GM18517 (cell line): Measurements from ENCODE around the gene CCR9.

Experiments
- ATAC-seq: cut with Tn5 transposase; IDR thresholded peaks from one replicate; pipeline ENCODE4 v1.9.1; 2021; ENCODE audit warnings: mild to moderate bottlenecking, moderate library complexity; ENCODE audit not compliant: unreplicated experiment

Gene CCR9

GRCh38 chr3:45907769-45908705 lies 21.7 kb downstream of the CCR9 start:
- ATAC-seq = no peak

DNA sequence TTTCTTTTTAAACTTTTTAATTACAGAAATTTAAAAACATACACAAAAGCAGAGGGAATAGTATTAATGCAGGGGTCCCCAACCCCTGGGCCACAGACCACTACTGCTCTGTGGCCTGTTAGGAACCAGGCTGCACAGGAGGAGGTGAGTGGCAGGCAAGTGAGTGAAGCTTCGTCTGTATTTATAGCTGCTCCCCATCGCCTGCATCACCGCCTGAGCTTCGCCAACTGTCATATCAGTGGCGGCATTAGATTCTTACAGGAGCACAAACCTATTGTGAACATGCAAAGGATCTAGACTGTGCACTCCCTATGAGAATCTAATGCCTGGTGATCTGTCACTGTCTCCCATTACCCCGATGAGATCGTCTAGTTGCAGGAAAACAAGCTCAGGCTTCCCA lies 22.4 kb downstream of the CCR9 start:
- ATAC-seq = no peak

DNA sequence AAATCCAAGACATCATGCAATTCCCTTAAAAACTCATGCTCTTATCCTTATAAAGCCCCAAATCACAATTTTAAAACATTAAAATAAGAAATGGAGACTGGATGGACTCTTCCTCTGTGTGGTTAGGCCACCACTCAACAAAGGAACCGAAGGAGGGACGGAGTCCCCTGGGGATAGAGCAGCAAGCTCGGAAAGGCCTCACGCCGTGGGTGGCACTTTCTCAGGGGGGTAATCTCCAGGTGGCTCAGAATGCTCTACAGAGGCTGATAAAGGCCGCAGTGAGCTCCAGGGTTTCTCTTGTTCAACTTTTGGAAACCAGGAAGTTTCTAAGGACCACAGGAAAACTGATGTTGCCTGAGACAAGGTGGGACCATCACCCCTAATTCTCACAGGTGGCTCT lies 23.2 kb downstream of the CCR9 start:
- ATAC-seq = no peak

- no peak for ATAC-seq
Measured at GRCh38 chr3:45910892-45911291, 24.5 kb downstream of the CCR9 start.

GRCh38 chr3:45911511-45912226 lies 25.3 kb downstream of the CCR9 start:
- no peak for ATAC-seq

GRCh38 chr3:45912435-45912834 lies 26.1 kb downstream of the CCR9 start:
- no peak for ATAC-seq

DNA sequence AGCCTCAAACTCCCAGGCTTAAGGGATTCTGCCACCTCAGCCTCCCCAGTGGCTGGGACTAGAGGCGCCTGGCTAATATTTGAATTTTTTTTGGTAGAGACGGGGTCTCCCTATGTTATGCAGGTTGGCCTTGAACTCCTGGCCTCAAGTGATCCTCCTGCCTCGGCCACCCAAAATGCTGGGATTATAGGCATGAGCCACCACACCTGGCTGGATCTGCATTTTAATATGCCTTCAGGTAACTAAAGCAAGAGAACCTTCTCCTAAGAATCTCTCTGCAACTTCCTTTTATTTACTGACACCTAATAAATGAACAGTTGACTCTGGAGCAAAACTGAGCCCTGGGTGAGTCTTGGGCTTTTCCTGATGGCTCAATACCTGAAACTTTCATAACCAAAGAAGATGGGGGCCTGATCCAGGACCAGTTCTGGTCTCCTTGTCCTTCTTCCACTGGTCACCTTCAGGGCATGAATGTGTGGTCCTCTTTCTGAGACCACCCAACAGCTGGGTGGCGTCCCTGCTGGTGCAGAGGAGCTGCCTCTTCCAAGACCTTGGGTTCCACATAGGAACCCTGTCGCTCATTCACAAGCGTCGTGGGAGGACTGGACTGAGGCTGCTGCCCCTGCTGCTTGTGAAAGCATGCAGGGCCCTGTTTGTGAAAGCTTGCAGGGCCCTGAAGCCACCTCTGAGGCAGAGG lies 28.2 kb downstream of the CCR9 start:
- ATAC-seq = no peak

- ATAC-seq = no peak
Measured at GRCh38 chr3:45915059-45915439, 28.7 kb downstream of the CCR9 start.

- peak; percentile 95 for ATAC-seq
Measured at GRCh38 chr3:45915518-45916231, 29.3 kb downstream of the CCR9 start.

DNA sequence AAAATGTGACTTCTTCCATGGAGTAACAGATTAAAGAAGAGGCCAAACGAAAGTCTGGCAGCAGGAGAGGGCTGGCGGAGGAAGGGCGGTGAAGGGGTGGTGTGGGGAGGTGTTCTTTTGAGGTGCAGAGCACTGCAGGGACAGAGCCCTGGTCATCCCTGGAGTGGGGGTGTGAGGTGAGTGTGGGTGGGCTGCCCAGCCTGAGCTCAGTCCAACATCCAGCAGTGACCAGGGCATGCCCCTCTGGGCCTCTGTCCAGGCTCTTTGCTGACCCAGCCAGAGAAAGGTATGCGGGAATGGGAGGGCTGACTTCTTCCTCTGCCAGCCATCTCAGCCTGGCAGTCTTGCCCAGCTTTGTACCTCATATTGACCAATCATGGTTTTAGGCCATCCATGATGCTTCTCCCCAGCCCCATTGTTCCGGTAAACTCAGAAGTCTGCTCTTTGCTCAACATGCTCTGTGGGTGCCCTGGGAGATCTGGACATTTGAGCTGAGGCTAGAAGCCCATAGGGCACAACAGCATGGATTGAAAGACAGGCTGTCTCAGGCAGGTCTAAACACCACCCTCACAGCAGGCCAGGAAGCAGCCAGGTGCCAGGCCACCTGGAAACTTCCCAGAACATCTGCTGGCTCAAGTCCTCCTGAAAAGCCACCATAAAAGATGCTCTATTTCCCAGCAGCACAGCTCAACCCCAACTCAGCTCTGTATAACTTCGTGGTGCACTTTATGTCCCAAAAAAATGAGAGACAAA lies 31.0 kb downstream of the CCR9 start:
- ATAC-seq = no peak

DNA sequence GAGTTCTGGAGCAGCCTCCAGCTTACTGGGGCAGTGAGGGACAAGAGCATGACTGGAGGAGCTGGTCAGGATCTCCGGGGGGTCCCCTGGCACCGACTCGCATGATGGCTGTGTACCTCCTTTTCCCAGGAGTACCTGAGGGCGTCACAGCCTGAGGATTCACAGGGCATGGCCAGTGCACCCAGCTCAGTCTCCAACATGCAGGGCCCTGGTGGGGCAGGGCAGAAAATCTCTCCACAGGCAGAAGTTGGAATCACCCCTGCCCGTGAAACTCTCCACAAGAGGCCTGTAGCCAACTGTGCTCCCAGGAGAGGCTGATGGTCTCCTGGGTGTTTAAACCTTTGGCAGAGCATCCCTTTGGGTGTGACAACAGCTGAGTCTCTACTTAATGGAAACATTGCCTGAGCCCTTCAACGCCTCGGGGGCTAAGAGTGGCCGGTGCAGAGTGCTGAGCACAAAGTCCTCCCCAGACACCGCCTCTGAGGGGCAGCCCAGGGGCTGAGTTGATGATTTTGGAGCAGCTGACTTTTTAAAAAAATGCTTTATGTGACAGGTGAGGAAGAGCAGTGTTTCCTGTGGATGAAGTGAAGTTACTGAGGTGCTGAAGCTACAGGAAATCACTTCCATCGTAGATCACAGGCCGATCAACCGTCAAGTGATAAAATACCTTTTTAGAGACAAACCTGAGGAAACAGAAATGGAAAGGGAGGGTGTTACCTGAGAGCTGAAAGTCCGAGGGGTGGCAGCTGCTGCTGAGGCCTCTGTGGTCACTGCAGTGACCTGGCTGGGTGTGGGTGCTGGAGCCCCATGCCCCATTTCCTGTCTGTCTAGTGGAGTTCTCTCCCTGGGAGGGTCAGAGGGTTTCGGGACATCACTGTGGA lies 35.1 kb downstream of the CCR9 start:
- ATAC-seq = no peak

DNA sequence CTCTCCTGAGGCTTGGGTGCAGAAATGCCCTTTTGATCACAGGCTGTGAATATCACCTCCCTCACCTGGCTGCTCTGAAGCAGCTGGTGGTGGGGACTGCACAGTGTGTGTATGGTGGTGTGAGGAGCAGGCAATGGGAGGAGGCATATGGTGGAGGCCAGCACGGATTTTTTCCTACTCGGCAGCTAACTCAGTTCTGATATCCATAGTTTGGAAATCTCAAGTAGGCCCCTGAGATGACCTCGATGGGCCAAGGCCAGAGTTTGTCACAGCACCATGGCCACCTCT lies 35.6 kb downstream of the CCR9 start:
- no peak for ATAC-seq

GRCh38 chr3:45922950-45923590 lies 36.7 kb downstream of the CCR9 start:
- no peak for ATAC-seq

- ATAC-seq = no peak
Measured at GRCh38 chr3:45923755-45924154, 37.4 kb downstream of the CCR9 start.

GRCh38 chr3:45927881-45928280 lies 41.5 kb downstream of the CCR9 start:
- ATAC-seq = no peak

- ATAC-seq = no peak
Measured at GRCh38 chr3:45929042-45929679, 42.8 kb downstream of the CCR9 start.

DNA sequence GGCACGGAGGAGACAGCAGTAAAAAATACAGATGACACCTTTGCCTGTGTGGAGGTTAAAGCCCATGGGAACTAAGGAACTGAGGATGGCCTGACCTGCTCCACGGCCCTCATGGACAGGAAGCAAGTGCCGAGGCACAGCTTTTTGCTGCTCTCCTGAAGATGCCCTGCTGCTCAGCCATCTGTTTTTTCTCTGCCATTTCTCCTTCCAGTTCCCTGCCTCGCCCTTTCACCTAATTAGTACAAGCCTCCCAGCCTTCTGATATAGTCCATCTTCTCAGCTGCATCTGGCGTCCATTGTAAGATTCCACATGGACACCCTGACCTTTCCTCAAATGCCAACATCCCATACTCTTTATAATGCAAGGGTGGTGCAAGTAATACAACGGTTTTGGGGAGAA lies 45.2 kb downstream of the CCR9 start:
- ATAC-seq = no peak

DNA sequence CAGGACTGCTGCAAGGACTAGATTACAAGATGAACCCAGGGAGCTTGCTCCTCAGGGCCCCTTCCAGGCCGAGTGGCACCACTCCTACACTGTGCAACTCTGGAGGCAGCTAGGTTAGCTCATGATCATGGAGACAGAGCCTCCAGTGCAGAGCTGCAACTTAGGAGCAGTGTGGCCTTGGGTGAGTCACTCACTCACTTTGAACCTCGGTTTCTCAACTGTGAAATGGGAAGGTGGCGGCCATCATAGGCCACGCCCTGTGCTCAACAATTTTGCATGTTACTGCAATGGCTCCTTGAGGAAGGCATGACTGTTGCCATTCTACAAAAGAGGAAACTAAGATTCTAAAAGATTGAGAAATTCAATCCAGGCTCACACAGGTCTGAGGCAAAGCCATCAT lies 45.8 kb downstream of the CCR9 start:
- ATAC-seq = no peak

DNA sequence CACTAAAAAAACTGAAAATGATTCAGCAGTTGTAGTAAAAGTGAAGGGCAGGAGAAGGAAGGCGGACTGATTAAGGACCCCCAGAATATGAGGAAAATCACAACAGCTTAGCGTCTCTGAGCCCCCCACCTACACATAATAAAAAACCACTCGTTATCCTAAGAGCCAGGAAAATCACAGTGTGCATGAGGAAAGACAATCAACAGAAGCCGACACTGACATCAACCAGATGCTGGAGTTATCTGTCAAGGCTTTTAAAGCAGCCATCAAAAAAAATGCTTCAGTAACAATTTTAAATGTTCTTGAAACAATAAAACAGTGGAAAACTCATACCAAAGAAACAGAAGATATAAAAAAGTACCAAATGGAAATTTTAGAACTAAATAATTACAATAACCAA lies 47.2 kb downstream of the CCR9 start:
- no peak for ATAC-seq
